DOHH2 (cell line): ENCODE results near the gene CCDC138.

Experiments
- H3F3A ChIP-seq: fragments of 200-600 bp; sonication (generic), shearing (Covaris generic); 2 replicates; pipeline ENCODE4 v1.6.0; 2016; ENCODE audit warnings: antibody characterized with exemption, mild to moderate bottlenecking; ENCODE audit not compliant: control insufficient read depth, insufficient read depth
- H3K27ac ChIP-seq: fragments of 200-600 bp; sonication (generic); 2 replicates; pipeline ENCODE4 v1.5.1; 2014; ENCODE audit warnings: low read depth, mild to moderate bottlenecking, low read length, moderate library complexity
- H3K27me3 ChIP-seq: fragments of 200-600 bp; sonication (generic); 2 replicates; pipeline ENCODE4 v1.6.1; 2014; ENCODE audit warnings: mild to moderate bottlenecking, low read length, mixed read lengths; ENCODE audit not compliant: control insufficient read depth
- H3K36me3 ChIP-seq: fragments of 200-600 bp; sonication (generic); 2 replicates; pipeline ENCODE4 v1.6.1; 2014; ENCODE audit warnings: mild to moderate bottlenecking, low read length, moderate library complexity, mixed read lengths; ENCODE audit not compliant: control insufficient read depth
- H3K4me1 ChIP-seq: fragments of 200-600 bp; sonication (generic); 2 replicates; pipeline ENCODE4 v1.6.1; 2014; ENCODE audit warnings: mild to moderate bottlenecking, low read length, mixed read lengths; ENCODE audit not compliant: control insufficient read depth
- H3K4me2 ChIP-seq: fragments of 200-600 bp; sonication (generic); 2 replicates; pipeline ENCODE4 v1.6.0; 2014; ENCODE audit warnings: mild to moderate bottlenecking, low read length, moderate library complexity
- H3K4me3 ChIP-seq: fragments of 200-600 bp; sonication (generic); 2 replicates; pipeline ENCODE4 v1.5.1; 2014; ENCODE audit warnings: mild to moderate bottlenecking, low read length, mixed read lengths
- H3K79me2 ChIP-seq: fragments of 200-600 bp; sonication (generic); 2 replicates; pipeline ENCODE4 v1.6.1; 2014; ENCODE audit warnings: mild to moderate bottlenecking, low read length, mixed read lengths; ENCODE audit not compliant: control insufficient read depth
- H3K9me2 ChIP-seq: fragments of 200-600 bp; sonication (generic); replicated peaks from 2 replicates; pipeline ENCODE4 v1.6.1; 2014; ENCODE audit warnings: mild to moderate bottlenecking, low read length, mixed read lengths; ENCODE audit not compliant: control insufficient read depth
- H3K9me3 ChIP-seq: fragments of 200-600 bp; sonication (generic); 2 replicates; pipeline ENCODE4 v1.6.1; 2014; ENCODE audit warnings: antibody characterized with exemption, low read length, mixed read lengths; ENCODE audit not compliant: control insufficient read depth, insufficient read depth
- H4K20me1 ChIP-seq: fragments of 200-600 bp; sonication (generic); 2 replicates; pipeline ENCODE4 v1.6.0; 2014; ENCODE audit warnings: low read depth, mild to moderate bottlenecking, antibody characterized with exemption, low read length, moderate library complexity; ENCODE audit not compliant: control insufficient read depth, insufficient read depth
- EZH2phosphoT487 ChIP-seq: fragments of 200-600 bp; sonication (generic); IDR thresholded peaks from 2 replicates; pipeline ENCODE4 v1.6.1; 2017; ENCODE audit warnings: borderline replicate concordance, mild to moderate bottlenecking, antibody characterized with exemption, low read length, moderate library complexity, mixed read lengths
- TF ChIP-seq, protein P1 (sequence below): fragments of 200-600 bp; sonication (generic); IDR thresholded peaks from one replicate; pipeline ENCODE4 v1.5.1; 2014; ENCODE audit warnings: antibody characterized with exemption, mild to moderate bottlenecking, low read depth, low read length; ENCODE audit not compliant: poor library complexity, severe bottlenecking

The CCDC138 gene

DNA sequence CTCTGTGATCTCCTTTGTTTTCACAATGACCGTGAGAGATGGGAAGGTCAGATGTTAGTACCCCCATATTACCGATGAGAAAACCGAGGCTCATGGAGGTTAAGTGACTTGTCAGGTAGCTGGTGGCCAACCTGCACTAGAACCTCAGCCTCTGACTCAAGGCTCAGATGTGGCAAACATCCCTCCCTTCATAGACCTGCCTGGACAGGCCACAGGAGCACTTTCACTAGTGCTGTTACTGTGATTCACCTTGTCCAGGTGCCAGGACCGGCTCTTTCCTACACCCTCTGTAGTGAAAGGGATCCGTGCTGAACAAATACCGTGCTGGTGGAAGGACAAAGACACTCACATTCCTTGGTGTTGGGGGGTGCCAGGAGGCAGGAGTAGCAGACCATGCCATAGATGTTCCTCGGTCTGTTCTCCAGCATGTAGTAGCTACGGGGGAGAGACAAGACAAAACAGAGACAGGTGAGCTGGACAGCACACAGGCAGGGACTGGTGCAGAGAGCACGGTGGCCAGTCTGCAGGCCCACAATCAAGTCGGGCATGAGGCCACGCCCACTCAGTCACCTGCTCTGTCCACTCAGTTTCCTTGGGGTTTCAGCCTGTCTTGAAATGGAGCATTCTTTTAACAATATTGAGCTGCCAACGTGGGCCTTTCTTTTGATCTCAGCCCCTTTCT is 136.6 kb downstream of the CCDC138 start:
- no peak overlapping the region for H3K27ac ChIP-seq
- no peak overlapping the region for H3K4me2 ChIP-seq
- TF ChIP-seq EZH2phosphoT487: no peak
- TF ChIP-seq, protein P1, sequence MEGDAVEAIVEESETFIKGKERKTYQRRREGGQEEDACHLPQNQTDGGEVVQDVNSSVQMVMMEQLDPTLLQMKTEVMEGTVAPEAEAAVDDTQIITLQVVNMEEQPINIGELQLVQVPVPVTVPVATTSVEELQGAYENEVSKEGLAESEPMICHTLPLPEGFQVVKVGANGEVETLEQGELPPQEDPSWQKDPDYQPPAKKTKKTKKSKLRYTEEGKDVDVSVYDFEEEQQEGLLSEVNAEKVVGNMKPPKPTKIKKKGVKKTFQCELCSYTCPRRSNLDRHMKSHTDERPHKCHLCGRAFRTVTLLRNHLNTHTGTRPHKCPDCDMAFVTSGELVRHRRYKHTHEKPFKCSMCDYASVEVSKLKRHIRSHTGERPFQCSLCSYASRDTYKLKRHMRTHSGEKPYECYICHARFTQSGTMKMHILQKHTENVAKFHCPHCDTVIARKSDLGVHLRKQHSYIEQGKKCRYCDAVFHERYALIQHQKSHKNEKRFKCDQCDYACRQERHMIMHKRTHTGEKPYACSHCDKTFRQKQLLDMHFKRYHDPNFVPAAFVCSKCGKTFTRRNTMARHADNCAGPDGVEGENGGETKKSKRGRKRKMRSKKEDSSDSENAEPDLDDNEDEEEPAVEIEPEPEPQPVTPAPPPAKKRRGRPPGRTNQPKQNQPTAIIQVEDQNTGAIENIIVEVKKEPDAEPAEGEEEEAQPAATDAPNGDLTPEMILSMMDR: no peak

DNA sequence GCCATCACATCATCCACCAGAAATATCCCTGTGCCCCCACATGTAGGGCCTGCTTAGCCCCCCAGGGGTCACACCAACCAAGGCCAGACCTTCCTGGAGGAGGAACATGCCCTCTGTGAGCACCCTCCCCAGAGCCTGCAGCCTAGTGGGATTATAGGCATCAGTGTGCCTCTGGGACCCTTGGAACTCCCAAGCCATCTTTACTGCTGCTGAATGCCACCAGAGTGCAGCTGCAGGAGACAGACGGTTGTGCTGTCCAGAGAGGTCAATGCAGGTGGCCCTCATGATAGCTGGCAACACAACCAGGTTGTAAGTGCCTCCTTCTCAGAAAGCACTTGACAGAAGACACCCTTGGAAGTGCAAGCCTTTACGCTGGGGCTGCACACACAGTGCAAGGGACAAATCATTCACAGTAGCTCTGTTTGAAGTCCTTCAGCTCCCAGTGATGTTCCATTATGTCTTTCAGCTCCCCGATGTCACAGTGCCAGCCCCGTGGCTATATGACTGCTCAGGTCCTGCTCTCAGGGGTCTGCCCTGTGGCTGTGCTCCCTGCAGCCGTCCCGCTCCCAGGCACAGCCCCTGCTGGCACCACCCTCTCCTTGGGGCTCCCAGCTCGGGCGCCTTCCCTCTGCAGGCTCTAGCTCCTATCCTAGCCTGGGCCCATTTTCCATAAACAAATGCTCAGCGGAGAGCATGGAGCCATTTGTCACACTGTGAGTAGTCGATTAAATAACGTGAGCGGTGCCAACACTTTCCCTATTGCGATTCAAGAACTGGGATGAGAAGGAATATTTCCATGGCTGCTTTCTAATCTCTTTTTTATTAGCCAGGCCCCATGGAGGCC is 137.4 kb downstream of the CCDC138 start:
- Histone ChIP-seq H3K9me2 (no peaks in the 10 kb centered on the region), H3K27ac (no peak overlapping the region), H4K20me1 (no peaks in the 10 kb centered on the region)

More for the DNA sequence above, 136.6 kb downstream of the CCDC138 start:
- no peaks in the 10 kb centered on the region for H3F3A ChIP-seq
- no peaks in the 10 kb centered on the region for H3K36me3 ChIP-seq
- no peaks in the 10 kb centered on the region for H3K9me3 ChIP-seq
- no peaks in the 10 kb centered on the region for H3K79me2 ChIP-seq
- no peaks in the 10 kb centered on the region for H3K9me2 ChIP-seq
- H3K4me1 ChIP-seq: no peaks in the 10 kb centered on the region
- no peak overlapping the region for H3K4me3 ChIP-seq
- H3K27me3 ChIP-seq: no peaks in the 10 kb centered on the region
- H4K20me1 ChIP-seq: no peaks in the 10 kb centered on the region

DNA sequence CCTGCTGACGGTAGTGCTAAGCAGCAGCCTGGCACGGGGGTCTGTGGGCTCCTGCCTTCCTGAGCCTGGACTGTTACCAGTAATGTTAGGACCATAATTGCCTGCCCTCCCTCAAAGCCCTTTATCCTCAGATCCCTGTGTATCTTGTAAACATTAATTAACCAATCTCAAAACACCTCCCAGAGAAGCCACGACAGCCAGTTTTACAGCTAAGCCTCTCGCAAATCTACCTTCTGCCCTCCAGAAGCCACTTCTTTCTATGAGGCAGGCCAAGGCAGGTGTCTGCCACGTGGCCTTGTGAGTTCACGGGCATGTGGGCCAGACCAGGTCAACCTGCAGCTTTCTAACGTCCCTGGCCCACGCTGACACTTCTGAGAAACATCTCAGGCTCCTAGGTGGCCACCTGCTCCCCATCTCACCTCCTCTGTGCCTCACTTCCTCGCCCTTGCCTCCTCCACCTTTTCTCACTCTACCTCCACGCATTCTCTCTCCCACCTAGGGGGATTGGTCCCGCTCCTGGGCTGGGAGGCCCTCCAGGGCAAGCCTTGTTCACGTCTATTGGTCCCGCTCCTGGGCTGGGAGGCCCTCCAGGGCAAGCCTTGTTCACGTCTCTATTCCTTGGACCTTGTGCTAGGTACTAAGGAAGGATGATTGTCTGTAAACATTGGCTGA is 138.1 kb downstream of the CCDC138 start:
- Histone ChIP-seq H3K4me3 (no peak overlapping the region), H3K4me2 (no peak overlapping the region), H3K27ac (no peak overlapping the region), H3F3A (no peaks in the 10 kb centered on the region), H3K36me3 (no peaks in the 10 kb centered on the region), H3K4me1 (no peaks in the 10 kb centered on the region), H3K9me3 (no peaks in the 10 kb centered on the region), H3K27me3 (no peaks in the 10 kb centered on the region), H3K9me2 (no peaks in the 10 kb centered on the region), H3K79me2 (no peaks in the 10 kb centered on the region), H4K20me1 (no peaks in the 10 kb centered on the region)
- TF ChIP-seq, protein P1: no peak
- no peak for TF ChIP-seq EZH2phosphoT487

More for the DNA sequence above, 137.4 kb downstream of the CCDC138 start:
- H3K4me2 ChIP-seq: no peak overlapping the region
- H3K9me3 ChIP-seq: no peaks in the 10 kb centered on the region
- H3K36me3 ChIP-seq: no peaks in the 10 kb centered on the region
- no peaks in the 10 kb centered on the region for H3K79me2 ChIP-seq
- no peaks in the 10 kb centered on the region for H3F3A ChIP-seq
- no peaks in the 10 kb centered on the region for H3K4me1 ChIP-seq
- no peak for TF ChIP-seq EZH2phosphoT487
- TF ChIP-seq, protein P1: no peak
- H3K27me3 ChIP-seq: no peaks in the 10 kb centered on the region
- no peak overlapping the region for H3K4me3 ChIP-seq
